Renal cortex interstitium (tissue), 11 donors: ENCODE results near the gene KISS1R. TPM values are rescaled to one million over a fixed set of nuclear protein-coding genes. Genes with fewer than 3 reads are reported as not detected.
A peak's percentile ranks its signal among the peaks of the same experiment; 100 is the strongest.

Source experiments
- DNase-seq, 11 donors: peaks; one replicate each; pipeline ENCODE4 v3.0.0-alpha.2; 2013; ENCODE audit warnings: low read depth in 9 of 11, low spot score in 4 of 11; ENCODE audit errors: extremely low read depth in 1 of 11
- polyA plus RNA-seq, 3 donors: library from polyadenylated mRNA; unstranded; fragments of 120-200 nt; gene quantifications; one replicate each; pipeline ENCODE4 v1.2.1, GENCODE V29; 2013; ENCODE audit not compliant: insufficient read length in 3 of 3

KISS1R gene
- polyA plus RNA-seq, 3 donors = 0.34 to 1.2 (median 1.1) TPM

- DNase-seq = no peak
Observed at GRCh38 chr19:929891-930258, 12.7 kb downstream of the KISS1R start.

GRCh38 chr19:931860-932647 is 14.9 kb downstream of the KISS1R start:
- no peak for DNase-seq

GRCh38 chr19:932648-933552 is 15.8 kb downstream of the KISS1R start:
- DNase-seq = peak in 3 of 11 donors; percentile 81 to 87 (median 83)

GRCh38 chr19:933553-933882 is 16.4 kb downstream of the KISS1R start:
- DNase-seq = no peak

- DNase-seq = no peak
Observed at GRCh38 chr19:934197-934840, 17.2 kb downstream of the KISS1R start.

GRCh38 chr19:934865-935479 is 17.8 kb downstream of the KISS1R start:
- DNase-seq = no peak

GRCh38 chr19:936175-936546 is 19.0 kb downstream of the KISS1R start:
- DNase-seq = no peak

- no peak for DNase-seq
Observed at GRCh38 chr19:937259-937694, 20.1 kb downstream of the KISS1R start.

- DNase-seq = no peak
Observed at GRCh38 chr19:938233-938923, 21.2 kb downstream of the KISS1R start.

GRCh38 chr19:939439-939838 is 22.3 kb downstream of the KISS1R start:
- DNase-seq = no peak

- no peak for DNase-seq
Observed at GRCh38 chr19:939922-940321, 22.8 kb downstream of the KISS1R start.

GRCh38 chr19:940591-941291 is 23.6 kb downstream of the KISS1R start:
- DNase-seq = no peak

- DNase-seq = no peak
Observed at GRCh38 chr19:941292-942132, 24.4 kb downstream of the KISS1R start.

- no peak for DNase-seq
Observed at GRCh38 chr19:942133-942645, 25.1 kb downstream of the KISS1R start.

- DNase-seq = no peak
Observed at GRCh38 chr19:943551-944170, 26.5 kb downstream of the KISS1R start.

GRCh38 chr19:944171-944567 is 27.0 kb downstream of the KISS1R start:
- DNase-seq = no peak
